Measurements from ENCODE around the gene GXYLT1. TPM values are rescaled to one million over a fixed set of nuclear protein-coding genes. Genes with fewer than 3 reads are reported as not detected.
"Not testable (repeated sequence)": the region's sequence is repeated elsewhere in the genome, so short reads cannot be mapped to it uniquely, and the experiment has no call there.

GXYLT1 gene
- polyA plus RNA-seq, 1 of the 3 experiments (the other 2 are of a cell fraction), result 5.0 TPM

DNA sequence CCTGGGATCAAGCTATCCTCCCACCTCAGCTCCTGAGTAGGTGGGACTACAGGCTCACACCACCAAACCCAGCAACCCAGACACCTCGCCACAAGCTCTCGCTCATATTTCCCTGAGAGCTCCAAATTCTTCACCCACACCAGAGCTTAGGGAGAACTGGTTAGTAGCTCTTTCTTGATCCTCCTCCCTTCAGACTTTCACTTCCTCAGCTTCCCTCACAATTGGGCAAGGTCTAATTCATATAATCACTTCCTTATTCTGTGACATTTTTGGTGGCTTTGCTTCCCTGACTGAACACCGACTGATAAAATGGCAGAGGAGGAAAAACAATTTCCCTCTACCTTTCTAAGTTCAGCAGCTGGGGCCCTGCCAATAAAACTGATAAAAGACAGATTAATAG is 88.5 kb downstream of the GXYLT1 start:
- Histone ChIP-seq H3K27me3 (ENCODE audit: insufficient read depth) (no peaks in the 10 kb centered on the region), H3K4me3 (ENCODE audit: low read depth in 2 of 2, low read length in 1 of 2) (no peak overlapping the region), H3K27ac (ENCODE audit: low read depth in 2 of 2, low read length in 1 of 2) (no peak overlapping the region), H2AFZ (ENCODE audit: low read depth) (no peak overlapping the region), H3K9me3 (no peaks in the 10 kb centered on the region), H4K20me1 (ENCODE audit: insufficient read depth) (no peaks in the 10 kb centered on the region), H3K79me2 (ENCODE audit: insufficient read depth) (no peaks in the 10 kb centered on the region), H3K4me2 (no peak overlapping the region), H3F3A (replicated peaks; ENCODE audit: insufficient read depth) (no peaks in the 10 kb centered on the region), H3K9me2 (no peaks in the 10 kb centered on the region), H3K36me3 (replicated peaks in 1 of 2; ENCODE audit: control insufficient read depth in 1 of 2, insufficient read depth in 2 of 2, low read length in 1 of 2) (no peaks in the 10 kb centered on the region), H3K9ac (no peak overlapping the region), H3K4me1 (ENCODE audit: control insufficient read depth in 1 of 2, insufficient read depth in 2 of 2, low read depth in 1 of 2, low read length in 1 of 2) (no peaks in the 10 kb centered on the region)
- ChIA-PET POLR2A (no interaction called here), CTCF (interaction anchor here (1.5 kb wide), 1 partner anchor 1110 kb away, joined by 3 read pairs; no protein-coding TSS in a partner anchor)
- TF ChIP-seq, protein P1, sequence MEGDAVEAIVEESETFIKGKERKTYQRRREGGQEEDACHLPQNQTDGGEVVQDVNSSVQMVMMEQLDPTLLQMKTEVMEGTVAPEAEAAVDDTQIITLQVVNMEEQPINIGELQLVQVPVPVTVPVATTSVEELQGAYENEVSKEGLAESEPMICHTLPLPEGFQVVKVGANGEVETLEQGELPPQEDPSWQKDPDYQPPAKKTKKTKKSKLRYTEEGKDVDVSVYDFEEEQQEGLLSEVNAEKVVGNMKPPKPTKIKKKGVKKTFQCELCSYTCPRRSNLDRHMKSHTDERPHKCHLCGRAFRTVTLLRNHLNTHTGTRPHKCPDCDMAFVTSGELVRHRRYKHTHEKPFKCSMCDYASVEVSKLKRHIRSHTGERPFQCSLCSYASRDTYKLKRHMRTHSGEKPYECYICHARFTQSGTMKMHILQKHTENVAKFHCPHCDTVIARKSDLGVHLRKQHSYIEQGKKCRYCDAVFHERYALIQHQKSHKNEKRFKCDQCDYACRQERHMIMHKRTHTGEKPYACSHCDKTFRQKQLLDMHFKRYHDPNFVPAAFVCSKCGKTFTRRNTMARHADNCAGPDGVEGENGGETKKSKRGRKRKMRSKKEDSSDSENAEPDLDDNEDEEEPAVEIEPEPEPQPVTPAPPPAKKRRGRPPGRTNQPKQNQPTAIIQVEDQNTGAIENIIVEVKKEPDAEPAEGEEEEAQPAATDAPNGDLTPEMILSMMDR (IDR thresholded peaks at IDR 0.05), result no peak
- 79% methylated on average over 3 of the region's 3 CpGs for WGBS (ENCODE audit: low lambda C conversion rate)
- no peak for DNase-seq

DNA sequence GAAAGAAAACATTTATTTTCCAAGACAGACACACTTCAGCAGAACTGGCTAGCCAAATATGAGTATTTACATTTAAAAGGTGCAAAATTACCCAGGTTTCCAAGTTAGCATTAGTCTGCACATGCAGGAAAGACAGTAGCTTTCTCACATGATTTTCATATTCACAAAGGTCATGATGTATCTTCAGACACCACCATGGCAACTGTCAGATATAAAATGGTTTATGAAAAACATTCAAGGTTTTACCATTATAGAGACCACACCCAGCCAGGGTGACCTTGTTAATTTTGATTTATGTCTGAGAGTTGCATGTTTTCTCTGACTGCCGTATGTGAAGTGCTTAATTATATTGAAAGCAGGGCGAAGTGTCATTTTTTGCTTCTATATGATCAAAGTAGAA is 91.2 kb downstream of the GXYLT1 start:
- Histone ChIP-seq H3K36me3 (replicated peaks in 1 of 2; ENCODE audit: control insufficient read depth in 1 of 2, insufficient read depth in 2 of 2, low read length in 1 of 2) (no peaks in the 10 kb centered on the region), H2AFZ (ENCODE audit: low read depth) (no peak overlapping the region), H3K9ac (no peak overlapping the region), H3F3A (replicated peaks; ENCODE audit: insufficient read depth) (no peaks in the 10 kb centered on the region), H3K4me2 (no peak overlapping the region), H3K9me2 (no peaks in the 10 kb centered on the region), H3K9me3 (no peaks in the 10 kb centered on the region), H3K79me2 (ENCODE audit: insufficient read depth) (no peaks in the 10 kb centered on the region), H3K27ac (ENCODE audit: low read depth in 2 of 2, low read length in 1 of 2) (no peak overlapping the region), H3K4me3 (ENCODE audit: low read depth in 2 of 2, low read length in 1 of 2) (no peak overlapping the region), H3K4me1 (ENCODE audit: control insufficient read depth in 1 of 2, insufficient read depth in 2 of 2, low read depth in 1 of 2, low read length in 1 of 2) (no peaks in the 10 kb centered on the region), H3K27me3 (ENCODE audit: insufficient read depth) (no peaks in the 10 kb centered on the region), H4K20me1 (ENCODE audit: insufficient read depth) (no peaks in the 10 kb centered on the region)
- DNase-seq, result no peak
- no peak for TF ChIP-seq GATA2 (CRISPR knock-in tag; IDR thresholded peaks at IDR 0.05)
- TF ChIP-seq, protein P2, sequence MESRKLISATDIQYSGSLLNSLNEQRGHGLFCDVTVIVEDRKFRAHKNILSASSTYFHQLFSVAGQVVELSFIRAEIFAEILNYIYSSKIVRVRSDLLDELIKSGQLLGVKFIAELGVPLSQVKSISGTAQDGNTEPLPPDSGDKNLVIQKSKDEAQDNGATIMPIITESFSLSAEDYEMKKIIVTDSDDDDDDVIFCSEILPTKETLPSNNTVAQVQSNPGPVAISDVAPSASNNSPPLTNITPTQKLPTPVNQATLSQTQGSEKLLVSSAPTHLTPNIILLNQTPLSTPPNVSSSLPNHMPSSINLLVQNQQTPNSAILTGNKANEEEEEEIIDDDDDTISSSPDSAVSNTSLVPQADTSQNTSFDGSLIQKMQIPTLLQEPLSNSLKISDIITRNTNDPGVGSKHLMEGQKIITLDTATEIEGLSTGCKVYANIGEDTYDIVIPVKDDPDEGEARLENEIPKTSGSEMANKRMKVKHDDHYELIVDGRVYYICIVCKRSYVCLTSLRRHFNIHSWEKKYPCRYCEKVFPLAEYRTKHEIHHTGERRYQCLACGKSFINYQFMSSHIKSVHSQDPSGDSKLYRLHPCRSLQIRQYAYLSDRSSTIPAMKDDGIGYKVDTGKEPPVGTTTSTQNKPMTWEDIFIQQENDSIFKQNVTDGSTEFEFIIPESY (IDR thresholded peaks at IDR 0.05; ENCODE audit: borderline replicate concordance, low read depth), result no peak
- no peak for TF ChIP-seq NFIC (IDR thresholded peaks at IDR 0.05; ENCODE audit: borderline replicate concordance)
- no peak for TF ChIP-seq FOXJ3 (CRISPR knock-in tag; IDR thresholded peaks at IDR 0.05)
- no peak for TF ChIP-seq POLR2AphosphoS5 (IDR thresholded peaks at IDR 0.05; ENCODE audit: low read depth, low read length)
- TF ChIP-seq, protein P3, sequence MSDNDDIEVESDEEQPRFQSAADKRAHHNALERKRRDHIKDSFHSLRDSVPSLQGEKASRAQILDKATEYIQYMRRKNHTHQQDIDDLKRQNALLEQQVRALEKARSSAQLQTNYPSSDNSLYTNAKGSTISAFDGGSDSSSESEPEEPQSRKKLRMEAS (IDR thresholded peaks at IDR 0.05; ENCODE audit: low read depth), result no peak
- no peak for TF ChIP-seq ELF1 (IDR thresholded peaks at IDR 0.05)
- TF ChIP-seq, protein P4, sequence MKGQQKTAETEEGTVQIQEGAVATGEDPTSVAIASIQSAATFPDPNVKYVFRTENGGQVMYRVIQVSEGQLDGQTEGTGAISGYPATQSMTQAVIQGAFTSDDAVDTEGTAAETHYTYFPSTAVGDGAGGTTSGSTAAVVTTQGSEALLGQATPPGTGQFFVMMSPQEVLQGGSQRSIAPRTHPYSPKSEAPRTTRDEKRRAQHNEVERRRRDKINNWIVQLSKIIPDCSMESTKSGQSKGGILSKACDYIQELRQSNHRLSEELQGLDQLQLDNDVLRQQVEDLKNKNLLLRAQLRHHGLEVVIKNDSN (IDR thresholded peaks at IDR 0.05; ENCODE audit: borderline replicate concordance, low read depth), result no peak
- no peak for TF ChIP-seq CHD2 (IDR thresholded peaks at IDR 0.05; ENCODE audit: low read length, partially characterized antibody)
- TF ChIP-seq RAD21 (IDR thresholded peaks at IDR 0.05; ENCODE audit: low read length), result no peak
- TF ChIP-seq GABPA (IDR thresholded peaks at IDR 0.05; ENCODE audit: low read depth), result no peak
- no peak for TF ChIP-seq NRF1 (IDR thresholded peaks at IDR 0.05; ENCODE audit: low read depth, low read length)
- TF ChIP-seq SIN3A (IDR thresholded peaks at IDR 0.05; ENCODE audit: borderline replicate concordance, low read depth, low read length), result no peak
- no peak for TF ChIP-seq FOSL2 (IDR thresholded peaks at IDR 0.05; ENCODE audit: borderline replicate concordance, low read depth)
- TF ChIP-seq, protein P5, sequence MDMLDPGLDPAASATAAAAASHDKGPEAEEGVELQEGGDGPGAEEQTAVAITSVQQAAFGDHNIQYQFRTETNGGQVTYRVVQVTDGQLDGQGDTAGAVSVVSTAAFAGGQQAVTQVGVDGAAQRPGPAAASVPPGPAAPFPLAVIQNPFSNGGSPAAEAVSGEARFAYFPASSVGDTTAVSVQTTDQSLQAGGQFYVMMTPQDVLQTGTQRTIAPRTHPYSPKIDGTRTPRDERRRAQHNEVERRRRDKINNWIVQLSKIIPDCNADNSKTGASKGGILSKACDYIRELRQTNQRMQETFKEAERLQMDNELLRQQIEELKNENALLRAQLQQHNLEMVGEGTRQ (IDR thresholded peaks at IDR 0.05; ENCODE audit: borderline replicate concordance, low read depth, low read length), result no peak
- TF ChIP-seq JUND (IDR thresholded peaks at IDR 0.05), result no peak
- 64% methylated on average over 2 of the region's 2 CpGs for WGBS (ENCODE audit: low lambda C conversion rate)
- ChIA-PET CTCF (interaction anchor here (0.9 to 1.4 kb wide), 4 partner anchors 28 to 863 kb away, joined by 3 to 5 read pairs (median 4); no protein-coding TSS in a partner anchor), POLR2A (no interaction called here)

DNA sequence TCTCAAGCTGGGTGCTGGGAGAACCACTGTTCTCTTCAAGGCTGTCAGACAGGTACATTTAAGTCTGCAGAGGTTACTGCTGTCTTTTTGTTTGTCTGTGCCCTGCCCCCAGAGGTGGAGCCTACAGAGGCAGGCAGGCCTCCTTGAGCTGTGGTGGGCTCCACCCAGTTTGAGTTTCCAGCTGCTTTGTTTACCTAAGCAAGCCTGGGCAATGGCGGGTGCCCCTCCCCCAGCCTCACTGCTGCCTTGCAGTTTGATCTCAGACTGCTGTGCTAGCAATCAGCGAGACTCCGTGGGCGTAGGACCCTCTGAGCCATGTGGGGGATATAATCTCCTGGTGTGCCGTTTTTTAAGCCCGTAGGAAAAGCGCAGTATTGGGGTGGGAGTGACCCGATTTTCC is 95.7 kb downstream of the GXYLT1 start:
- POLR2A ChIA-PET; H3K9ac ChIP-seq; H3K9me3 ChIP-seq; H3K9me2 ChIP-seq; H4K20me1 ChIP-seq (ENCODE audit: insufficient read depth); H3K79me2 ChIP-seq (ENCODE audit: insufficient read depth); H3K4me1 ChIP-seq (ENCODE audit: control insufficient read depth in 1 of 2, insufficient read depth in 2 of 2, low read depth in 1 of 2, low read length in 1 of 2); H3K27ac ChIP-seq (ENCODE audit: low read depth in 2 of 2, low read length in 1 of 2); H2AFZ ChIP-seq (ENCODE audit: low read depth); H3K27me3 ChIP-seq (ENCODE audit: insufficient read depth); H3K4me2 ChIP-seq; H3K36me3 ChIP-seq (replicated peaks in 1 of 2; ENCODE audit: control insufficient read depth in 1 of 2, insufficient read depth in 2 of 2, low read length in 1 of 2); DNase-seq; H3F3A ChIP-seq (replicated peaks; ENCODE audit: insufficient read depth); H3K4me3 ChIP-seq (ENCODE audit: low read depth in 2 of 2, low read length in 1 of 2): not testable (repeated sequence)
- CTCF ChIA-PET, result interaction anchor here (0.7 kb wide), 1 partner anchor 785 kb away, joined by 3 read pairs; no protein-coding TSS in a partner anchor
- 43% methylated on average over 3 of the region's 8 CpGs for WGBS (ENCODE audit: low lambda C conversion rate)
